Adipose tissue (tissue), 3 donors: Measurements from ENCODE around the gene CENPI. TPM values are rescaled to one million over a fixed set of nuclear protein-coding genes. Genes with fewer than 3 reads are reported as not detected.

Source experiments
- polyA plus RNA-seq, 3 donors: library from polyadenylated mRNA; stranded (reverse); fragments of 200-250 nt; gene quantifications; one replicate each; pipeline ENCODE4 v1.2.3, GENCODE V29; 2013
- donor health status: healthy with polysubstance abuse.
- donor health status: Bipolar disorder and iron deficiency.
- donor health status: healthy.

CENPI gene
- polyA plus RNA-seq, 3 donors: 0.16 to 2.1 (median 0.55) TPM

Other genes with a start within 250 kb of the CENPI start
- under 1 TPM in 1 of 3 donors, not detected in 2; 0.02 TPM for gene NOX1, start 223.8 kb upstream of the CENPI start, polyA plus RNA-seq
- gene XKRX, start 169.3 kb upstream of the CENPI start, polyA plus RNA-seq: under 1 TPM in 2 of 3 donors, not detected in 1; 0.06 TPM
- gene ARL13A, start 128.5 kb upstream of the CENPI start, polyA plus RNA-seq: not detected
- gene TRMT2B, start 46.1 kb upstream of the CENPI start, polyA plus RNA-seq: 1 to 10 TPM; 3.9 to 8.5 (median 7.8) TPM
- gene TMEM35A, start 19.3 kb upstream of the CENPI start, polyA plus RNA-seq: 1 to 10 TPM in 1 of 3 donors, under 1 TPM in 2; 0.24 to 1.2 (median 0.28) TPM
- under 1 TPM in 1 of 3 donors, not detected in 2; 0.01 TPM for gene DRP2, start 121.6 kb downstream of the CENPI start, polyA plus RNA-seq
- gene TAF7L, start 193.1 kb downstream of the CENPI start, polyA plus RNA-seq: under 1 TPM in 2 of 3 donors, not detected in 1; 0.02 to 0.06 TPM